Neural cell (in vitro differentiated cells): ENCODE measurements around the gene COL19A1.

Experiments used
- MXI1 ChIP-seq: fragments of 450-650 bp; conservative IDR thresholded peaks from 2 replicates; pipeline ENCODE4 v1.6.1; 2014; ENCODE audit warnings: antibody characterized with exemption, mild to moderate bottlenecking; ENCODE audit not compliant: poor library complexity, severe bottlenecking
- SMC3 ChIP-seq: fragments of 450-650 bp; conservative IDR thresholded peaks from 2 replicates; pipeline ENCODE4 v1.6.1; 2014; ENCODE audit warnings: antibody characterized with exemption, mild to moderate bottlenecking, moderate library complexity; ENCODE audit not compliant: poor library complexity
- TF ChIP-seq, protein P1 (sequence below): fragments of 450-650 bp; IDR thresholded peaks from 2 replicates; pipeline ENCODE4 v1.5.1; 2014; ENCODE audit warnings: antibody characterized with exemption, mild to moderate bottlenecking, moderate library complexity; ENCODE audit not compliant: poor library complexity, severe bottlenecking

DNA sequence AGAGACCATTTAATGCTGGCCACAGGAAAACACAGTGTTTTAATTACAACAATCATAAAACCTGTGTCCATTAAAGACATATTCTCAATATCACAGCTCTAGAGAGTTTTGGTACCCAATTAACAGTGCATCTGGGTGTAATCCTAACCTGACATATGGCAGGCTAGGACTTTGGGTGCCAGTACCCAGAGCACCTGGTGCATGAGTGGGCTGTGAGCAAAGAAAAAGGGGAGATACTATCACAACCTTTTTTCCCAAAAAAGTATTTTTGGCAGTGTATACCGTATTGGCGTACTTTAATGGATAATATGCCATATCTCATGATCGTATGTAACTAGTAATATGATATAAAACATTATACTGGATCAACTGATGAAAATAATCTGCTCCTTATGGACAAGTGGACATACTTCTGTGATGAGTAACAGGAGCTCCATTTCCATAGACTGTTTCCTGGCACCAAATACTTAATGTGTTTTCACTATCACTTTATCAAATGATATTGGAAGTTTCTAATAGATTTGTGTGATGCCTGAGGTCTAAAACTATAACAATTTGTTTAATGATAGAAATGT lies 91.7 kb downstream of the COL19A1 start:
- TF ChIP-seq, protein P1, sequence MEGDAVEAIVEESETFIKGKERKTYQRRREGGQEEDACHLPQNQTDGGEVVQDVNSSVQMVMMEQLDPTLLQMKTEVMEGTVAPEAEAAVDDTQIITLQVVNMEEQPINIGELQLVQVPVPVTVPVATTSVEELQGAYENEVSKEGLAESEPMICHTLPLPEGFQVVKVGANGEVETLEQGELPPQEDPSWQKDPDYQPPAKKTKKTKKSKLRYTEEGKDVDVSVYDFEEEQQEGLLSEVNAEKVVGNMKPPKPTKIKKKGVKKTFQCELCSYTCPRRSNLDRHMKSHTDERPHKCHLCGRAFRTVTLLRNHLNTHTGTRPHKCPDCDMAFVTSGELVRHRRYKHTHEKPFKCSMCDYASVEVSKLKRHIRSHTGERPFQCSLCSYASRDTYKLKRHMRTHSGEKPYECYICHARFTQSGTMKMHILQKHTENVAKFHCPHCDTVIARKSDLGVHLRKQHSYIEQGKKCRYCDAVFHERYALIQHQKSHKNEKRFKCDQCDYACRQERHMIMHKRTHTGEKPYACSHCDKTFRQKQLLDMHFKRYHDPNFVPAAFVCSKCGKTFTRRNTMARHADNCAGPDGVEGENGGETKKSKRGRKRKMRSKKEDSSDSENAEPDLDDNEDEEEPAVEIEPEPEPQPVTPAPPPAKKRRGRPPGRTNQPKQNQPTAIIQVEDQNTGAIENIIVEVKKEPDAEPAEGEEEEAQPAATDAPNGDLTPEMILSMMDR = no peak
- TF ChIP-seq SMC3 = no peak
- TF ChIP-seq MXI1 = no peak
